Vagina (tissue), 2 donors: ENCODE results near the gene CHCHD4.

Experiments used
- POLR2A ChIP-seq, 2 donors: fragments of 450-650 bp; IDR thresholded peaks; one replicate each; pipeline ENCODE4 v1.6.1; 2017; ENCODE audit warnings: antibody characterized with exemption in 2 of 2, mild to moderate bottlenecking in 2 of 2, moderate library complexity in 2 of 2
- POLR2AphosphoS5 ChIP-seq, 2 donors: sonication (generic); formaldehyde crosslinking; IDR thresholded peaks; one replicate each; pipeline ENCODE4 v1.9.0; 2017; ENCODE audit warnings: antibody characterized with exemption in 2 of 2, mild to moderate bottlenecking in 2 of 2, low read depth in 1 of 2; ENCODE audit not compliant: insufficient read depth in 1 of 2
- TF ChIP-seq, protein P1 (sequence below), 3 experiments: fragments of 450-650 bp in 2 of 3; fragments of 200-600 bp in 1 of 3; sonication (generic) in 1 of 3; IDR thresholded peaks; one replicate each; pipeline ENCODE4 v1.5.1; 2017 to 2019; ENCODE audit warnings: antibody characterized with exemption in 3 of 3, mild to moderate bottlenecking in 2 of 3, moderate library complexity in 2 of 3

DNA sequence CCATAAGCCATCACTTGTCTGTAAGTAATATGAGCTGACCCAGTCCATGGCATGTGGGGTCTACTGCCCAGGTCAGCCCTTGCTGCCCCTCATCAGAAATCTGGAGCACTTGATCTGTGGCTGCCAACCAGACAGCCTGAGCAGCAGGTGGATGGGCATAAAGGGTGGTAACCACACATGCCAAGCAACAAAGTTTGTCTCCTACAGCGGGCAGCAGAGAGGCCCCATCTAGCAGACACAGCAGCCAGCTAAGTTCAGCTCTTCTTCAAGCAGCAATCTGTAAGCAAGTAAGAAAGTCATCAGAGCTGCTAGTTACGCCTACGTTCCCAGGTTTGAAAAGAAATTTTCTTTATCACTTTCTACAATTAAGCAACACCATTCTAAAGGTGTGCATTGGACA, 27.9 kb downstream of the CHCHD4 start:
- TF ChIP-seq, protein P1, sequence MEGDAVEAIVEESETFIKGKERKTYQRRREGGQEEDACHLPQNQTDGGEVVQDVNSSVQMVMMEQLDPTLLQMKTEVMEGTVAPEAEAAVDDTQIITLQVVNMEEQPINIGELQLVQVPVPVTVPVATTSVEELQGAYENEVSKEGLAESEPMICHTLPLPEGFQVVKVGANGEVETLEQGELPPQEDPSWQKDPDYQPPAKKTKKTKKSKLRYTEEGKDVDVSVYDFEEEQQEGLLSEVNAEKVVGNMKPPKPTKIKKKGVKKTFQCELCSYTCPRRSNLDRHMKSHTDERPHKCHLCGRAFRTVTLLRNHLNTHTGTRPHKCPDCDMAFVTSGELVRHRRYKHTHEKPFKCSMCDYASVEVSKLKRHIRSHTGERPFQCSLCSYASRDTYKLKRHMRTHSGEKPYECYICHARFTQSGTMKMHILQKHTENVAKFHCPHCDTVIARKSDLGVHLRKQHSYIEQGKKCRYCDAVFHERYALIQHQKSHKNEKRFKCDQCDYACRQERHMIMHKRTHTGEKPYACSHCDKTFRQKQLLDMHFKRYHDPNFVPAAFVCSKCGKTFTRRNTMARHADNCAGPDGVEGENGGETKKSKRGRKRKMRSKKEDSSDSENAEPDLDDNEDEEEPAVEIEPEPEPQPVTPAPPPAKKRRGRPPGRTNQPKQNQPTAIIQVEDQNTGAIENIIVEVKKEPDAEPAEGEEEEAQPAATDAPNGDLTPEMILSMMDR (IDR thresholded peaks at IDR 0.05): no peak
- TF ChIP-seq POLR2AphosphoS5 (IDR thresholded peaks at IDR 0.05; ENCODE audit: insufficient read depth in 1 of 2, low read depth in 1 of 2): no peak
- no peak for TF ChIP-seq POLR2A (IDR thresholded peaks at IDR 0.05)
